Measurements from ENCODE around the gene MARK1. TPM values are rescaled to one million over a fixed set of nuclear protein-coding genes. Genes with fewer than 3 reads are reported as not detected.

The MARK1 gene
- total and polyA plus RNA-seq, 2 of the 13 experiments (the other 11 are each of a cell fraction or from before 2014, with no cell fraction given) = not detected

DNA sequence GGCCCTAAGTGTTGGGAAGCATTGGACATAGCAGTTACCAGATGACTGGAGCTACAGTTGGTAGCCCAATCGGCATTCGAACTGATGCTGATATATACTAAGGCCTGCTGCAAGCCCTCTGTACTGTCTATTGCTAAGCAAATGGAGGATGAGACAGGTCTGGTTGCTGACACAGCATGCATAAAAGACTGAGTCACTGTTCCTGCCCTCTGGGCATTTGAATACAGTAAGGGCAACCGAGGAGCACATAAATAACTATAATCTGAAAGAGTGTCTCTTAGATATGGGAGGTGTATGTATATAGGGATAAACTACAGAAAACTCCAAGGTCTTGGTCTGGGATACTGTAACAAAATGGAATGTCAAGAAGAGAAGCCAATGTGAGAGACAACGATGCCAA is 16.8 kb upstream of the MARK1 start:
- in situ Hi-C loops (cut with HindIII; ENCODE audit: extremely low pct_ligation_motif_present, low pct_unique_long_range_greater_than_20kb) (no loop called here), intact Hi-C loops (cut with micrococcal nuclease; ENCODE audit: unreplicated experiment) (loop anchor here (1.0 to 5.0 kb wide), 2 partner anchors 139 to 215 kb away; no protein-coding TSS in a partner anchor)
- H3K27me3 ChIP-seq (ENCODE audit: control insufficient read depth in 1 of 2, insufficient read depth in 2 of 2, low read length in 2 of 2) = no peaks in the 10 kb centered on the region; a peak in 1 of 5 replicates
- no peaks in the 10 kb centered on the region for H3K4me1 ChIP-seq (ENCODE audit: insufficient read depth, low read length)
- 0% methylated on average over 4 of the region's 4 CpGs for WGBS (ENCODE audit: low lambda C conversion rate)
- ATAC-seq = no peak
- POLR2A ChIA-PET = no interaction called here
- no peak overlapping the region for H2AFZ ChIP-seq (ENCODE audit: low read length)
- H4K20me1 ChIP-seq (ENCODE audit: insufficient read depth, low read length) = no peaks in the 10 kb centered on the region
- H3K79me2 ChIP-seq (ENCODE audit: insufficient read depth, low read length) = no peaks in the 10 kb centered on the region
- TF ChIP-seq RXRB (CRISPR knock-in tag; IDR thresholded peaks at IDR 0.05; ENCODE audit: borderline replicate concordance) = no peak
- no peak for TF ChIP-seq RAD21 (CRISPR knock-in tag; IDR thresholded peaks at IDR 0.05)
- TF ChIP-seq FIP1L1 (IDR thresholded peaks at IDR 0.05; ENCODE audit: borderline replicate concordance, insufficient read depth, low read depth, low read length) = no peak
- 0 out of 4 replicates have a peak, but pooled peaks of 1 of the 2 experiments have one; percentile 7 for TF ChIP-seq MAFK (conservative IDR thresholded peaks at IDR 0.05 in 1 of 2, IDR thresholded peaks at IDR 0.05 in 1 of 2; ENCODE audit: low read length in 2 of 2)
- TF ChIP-seq NR0B2 (CRISPR knock-in tag; IDR thresholded peaks at IDR 0.05) = no peak
- H3K9me3 ChIP-seq (ENCODE audit: low read length) = no peaks in the 10 kb centered on the region
- BruUV-seq (replicated peaks) = no TSS peak
- no peak overlapping the region for H3K4me3 ChIP-seq (replicated peaks in 1 of 3; ENCODE audit: insufficient read depth in 1 of 3, low read depth in 2 of 3, low read length in 3 of 3)
- no peak overlapping the region for H3K9ac ChIP-seq (ENCODE audit: insufficient read depth, low read depth, low read length)
- no peak for DNase-seq (ENCODE audit: low spot score)
- no peak overlapping the region for H3K4me2 ChIP-seq (ENCODE audit: low read depth, low read length)
- no peaks in the 10 kb centered on the region for H3K36me3 ChIP-seq (replicated peaks in 1 of 2; ENCODE audit: control insufficient read depth in 1 of 2, insufficient read depth in 2 of 2, low read length in 2 of 2)
- FAIRE-seq = no peak
- CTCF ChIA-PET (ENCODE audit: low intra/inter-chr PET ratio, low total read pairs) = no interaction called here
- no peak overlapping the region for H3K27ac ChIP-seq (ENCODE audit: extremely low read length, insufficient read depth, low read length)

- no peak overlapping the region for H2AFZ ChIP-seq (ENCODE audit: low read length)
- 3% methylated on average over 4 of the region's 4 CpGs for WGBS (ENCODE audit: low lambda C conversion rate)
- peak; percentile 13 for DNase-seq (ENCODE audit: low spot score)
- TF ChIP-seq CTCF (CRISPR knock-in tag; IDR thresholded peaks at IDR 0.05) (0 out of 2 replicates have a peak, but pooled peaks have one; percentile 8), CEBPB (IDR thresholded peaks at IDR 0.05; ENCODE audit: borderline replicate concordance, low read depth, low read length) (peak; percentile 27; the same call in 1 of the 2 replicates), ZNF20 (CRISPR knock-in tag; IDR thresholded peaks at IDR 0.05) (no peak), ZXDC (CRISPR knock-in tag; IDR thresholded peaks at IDR 0.05) (no peak), CEBPG (CRISPR knock-in tag; IDR thresholded peaks at IDR 0.05) (peak; percentile 30; the same call in 1 of the 2 replicates), RAD21 (CRISPR knock-in tag; IDR thresholded peaks at IDR 0.05) (no peak), EED (CRISPR knock-in tag; IDR thresholded peaks at IDR 0.05) (no peak), STAG1 (CRISPR knock-in tag; IDR thresholded peaks at IDR 0.05) (peak; percentile 27; the same call in 1 of the 2 replicates)
These were observed 16.2 kb upstream of the MARK1 start for GRCh38 chr1:220511785-220512184.

More at GRCh38 chr1:220511785-220512184, 16.2 kb upstream of the MARK1 start:
- H3K27me3 ChIP-seq (ENCODE audit: control insufficient read depth in 1 of 2, insufficient read depth in 2 of 2, low read length in 2 of 2) = no peaks in the 10 kb centered on the region; a peak in 1 of 5 replicates
- H3K9me3 ChIP-seq (ENCODE audit: low read length) = no peaks in the 10 kb centered on the region
- H3K4me1 ChIP-seq (ENCODE audit: insufficient read depth, low read length) = no peaks in the 10 kb centered on the region
- H3K36me3 ChIP-seq (replicated peaks in 1 of 2; ENCODE audit: control insufficient read depth in 1 of 2, insufficient read depth in 2 of 2, low read length in 2 of 2) = no peaks in the 10 kb centered on the region
- H3K9ac ChIP-seq (ENCODE audit: insufficient read depth, low read depth, low read length) = no peak overlapping the region
- no peaks in the 10 kb centered on the region for H4K20me1 ChIP-seq (ENCODE audit: insufficient read depth, low read length)
- no TSS peak for BruUV-seq (replicated peaks)
- ChIA-PET POLR2A (no interaction called here), CTCF (ENCODE audit: low intra/inter-chr PET ratio, low total read pairs) (no interaction called here)
- intact Hi-C loops (cut with micrococcal nuclease; ENCODE audit: unreplicated experiment) (loop anchor here (1.0 to 5.0 kb wide), 2 partner anchors 139 to 215 kb away; no protein-coding TSS in a partner anchor), in situ Hi-C loops (cut with HindIII; ENCODE audit: extremely low pct_ligation_motif_present, low pct_unique_long_range_greater_than_20kb) (no loop called here)
- H3K79me2 ChIP-seq (ENCODE audit: insufficient read depth, low read length) = no peaks in the 10 kb centered on the region
- no peak for FAIRE-seq
- no peak overlapping the region for H3K27ac ChIP-seq (ENCODE audit: extremely low read length, insufficient read depth, low read length)
- ATAC-seq = peak; percentile 92
- H3K4me3 ChIP-seq (replicated peaks in 1 of 3; ENCODE audit: insufficient read depth in 1 of 3, low read depth in 2 of 3, low read length in 3 of 3) = no peak overlapping the region
- H3K4me2 ChIP-seq (ENCODE audit: low read depth, low read length) = no peak overlapping the region
